Choroid plexus epithelial cell (primary cell): ENCODE measurements around the gene KRTAP10-1.
"Not testable (repeated sequence)": the region's sequence is repeated elsewhere in the genome, so short reads cannot be mapped to it uniquely, and the experiment has no call there.

Experiments
- DNase-seq: peaks from one replicate; pipeline ENCODE4 v3.0.0-alpha.2; 2010; ENCODE audit warnings: low read depth
- H3K4me3 ChIP-seq: 2 replicates; pipeline ENCODE4 v1.5.1; 2011; ENCODE audit warnings: low read depth, mild to moderate bottlenecking, control low read depth, low read length, moderate library complexity
- CTCF ChIP-seq: conservative IDR thresholded peaks from 2 replicates; pipeline ENCODE4 v1.5.1; 2011; ENCODE audit warnings: low read depth, mild to moderate bottlenecking, control low read depth, inconsistent platforms, low read length, moderate library complexity

The KRTAP10-1 gene

GRCh38 chr21:44539991-44540666 is at the start of gene KRTAP10-1:
Gene KRTAP10-1, minus strand, starts transcription at chr21:44540195. Its CDS starts 45 bp downstream, at chr21:44540150.
- DNase-seq, result no peak
- H3K4me3 ChIP-seq, result no peak within 1 kb of the TSS
- no peak for TF ChIP-seq CTCF

- TF ChIP-seq CTCF, result no peak
- H3K4me3 ChIP-seq, result no peak overlapping the region
- DNase-seq, result no peak
These were observed 49.1 kb upstream of the KRTAP10-1 start for GRCh38 chr21:44589094-44589493.

GRCh38 chr21:44585892-44586291 is 45.9 kb upstream of the KRTAP10-1 start:
- no peak overlapping the region for H3K4me3 ChIP-seq
- TF ChIP-seq CTCF, result no peak
- DNase-seq, result no peak

- TF ChIP-seq CTCF, result no peak
- DNase-seq, result no peak
- H3K4me3 ChIP-seq, result no peak overlapping the region
These were observed 43.8 kb upstream of the KRTAP10-1 start for GRCh38 chr21:44583800-44584147.

GRCh38 chr21:44583089-44583799 is 43.2 kb upstream of the KRTAP10-1 start:
- TF ChIP-seq CTCF, result no peak
- no peak overlapping the region for H3K4me3 ChIP-seq
- peak; percentile 2 for DNase-seq

DNA sequence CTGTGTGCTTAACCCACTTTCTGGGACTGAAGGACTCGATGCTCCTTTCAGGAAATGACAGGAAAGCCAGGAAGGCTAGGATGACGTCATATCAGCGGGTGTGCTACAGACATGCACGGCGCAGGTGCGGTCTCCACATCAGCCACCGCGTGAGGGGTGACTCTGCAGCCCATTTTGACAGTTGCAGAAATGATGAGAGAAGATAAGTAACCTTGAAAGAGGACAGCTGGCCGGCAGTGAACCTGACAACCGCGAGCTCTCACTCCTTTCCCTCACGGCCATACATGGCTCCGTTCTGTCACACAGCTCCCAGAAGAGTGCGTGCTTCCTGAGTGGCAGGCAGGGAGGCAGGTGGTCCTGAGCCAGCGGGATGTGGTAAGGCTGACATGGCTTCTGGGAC is 42.1 kb upstream of the KRTAP10-1 start:
- DNase-seq, result no peak
- no peak for TF ChIP-seq CTCF
- H3K4me3 ChIP-seq, result no peak overlapping the region

GRCh38 chr21:44581158-44581557 is 41.2 kb upstream of the KRTAP10-1 start:
- H3K4me3 ChIP-seq, result no peak overlapping the region
- no peak for TF ChIP-seq CTCF
- DNase-seq, result no peak

- not testable (repeated sequence) for DNase-seq
These were observed 40.3 kb upstream of the KRTAP10-1 start, which contains the start of gene KRTAP10-5 for GRCh38 chr21:44580231-44580821. Gene KRTAP10-5, minus strand, starts transcription at chr21:44580604. Its CDS starts 26 bp downstream, at chr21:44580578.

More at GRCh38 chr21:44580231-44580821, 40.3 kb upstream of the KRTAP10-1 start, which contains the start of gene KRTAP10-5:
- not testable (repeated sequence) for H3K4me3 ChIP-seq
